8988T (cell line): ENCODE measurements around the gene GIPR.
"Not testable (repeated sequence)": the region's sequence is repeated elsewhere in the genome, so short reads cannot be mapped to it uniquely, and the experiment has no call there.

Experiments
- DNase-seq: peaks from one replicate; pipeline ENCODE4 v3.0.0; 2011

GIPR gene

GRCh38 chr19:45692187-45693105 is 24.4 kb downstream of the GIPR start, which contains the start of gene QPCTL:
QPCTL (plus strand) TSS chr19:45692666; CDS start chr19:45692704, 38 bp downstream.
- peak; percentile 66 for DNase-seq

GRCh38 chr19:45693106-45693788 is 25.2 kb downstream of the GIPR start:
- DNase-seq = no peak

- DNase-seq = no peak
Measured at GRCh38 chr19:45701676-45702075, 33.7 kb downstream of the GIPR start.

- DNase-seq = no peak
Measured at GRCh38 chr19:45705115-45705514, 37.1 kb downstream of the GIPR start.

DNA sequence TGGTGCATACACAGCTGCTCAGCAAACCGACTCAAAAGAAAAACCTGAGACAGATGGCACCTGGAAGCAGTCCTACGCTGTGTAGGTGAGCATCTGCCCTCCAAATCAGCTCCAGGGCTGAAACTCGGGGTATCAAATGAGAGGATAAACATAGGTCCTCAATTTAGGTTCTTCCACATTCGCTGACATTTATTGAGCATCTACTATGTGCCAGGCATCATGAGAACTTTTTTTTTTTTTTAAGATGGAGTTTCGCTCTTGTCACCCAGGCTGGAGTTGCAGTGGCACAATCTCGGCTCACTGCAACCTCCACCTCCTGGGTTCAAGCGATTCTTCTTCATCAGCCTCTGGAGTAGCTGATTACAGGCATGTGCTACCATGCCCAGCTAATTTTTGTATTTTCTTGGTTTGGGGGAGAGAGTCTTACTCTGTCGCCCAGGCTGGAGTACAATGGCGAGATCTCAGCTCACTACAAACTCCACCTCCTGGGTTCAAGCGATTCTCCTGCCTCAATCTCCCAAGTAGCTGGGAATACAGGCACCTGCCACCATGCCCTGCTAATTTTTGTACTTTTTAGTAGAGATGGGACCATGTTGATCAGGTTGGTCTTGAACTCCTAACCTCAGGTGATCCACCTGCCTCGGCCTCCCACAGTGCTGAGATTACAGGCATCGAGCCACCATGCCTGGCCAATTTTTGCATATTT is 37.8 kb downstream of the GIPR start:
- DNase-seq = no peak

DNA sequence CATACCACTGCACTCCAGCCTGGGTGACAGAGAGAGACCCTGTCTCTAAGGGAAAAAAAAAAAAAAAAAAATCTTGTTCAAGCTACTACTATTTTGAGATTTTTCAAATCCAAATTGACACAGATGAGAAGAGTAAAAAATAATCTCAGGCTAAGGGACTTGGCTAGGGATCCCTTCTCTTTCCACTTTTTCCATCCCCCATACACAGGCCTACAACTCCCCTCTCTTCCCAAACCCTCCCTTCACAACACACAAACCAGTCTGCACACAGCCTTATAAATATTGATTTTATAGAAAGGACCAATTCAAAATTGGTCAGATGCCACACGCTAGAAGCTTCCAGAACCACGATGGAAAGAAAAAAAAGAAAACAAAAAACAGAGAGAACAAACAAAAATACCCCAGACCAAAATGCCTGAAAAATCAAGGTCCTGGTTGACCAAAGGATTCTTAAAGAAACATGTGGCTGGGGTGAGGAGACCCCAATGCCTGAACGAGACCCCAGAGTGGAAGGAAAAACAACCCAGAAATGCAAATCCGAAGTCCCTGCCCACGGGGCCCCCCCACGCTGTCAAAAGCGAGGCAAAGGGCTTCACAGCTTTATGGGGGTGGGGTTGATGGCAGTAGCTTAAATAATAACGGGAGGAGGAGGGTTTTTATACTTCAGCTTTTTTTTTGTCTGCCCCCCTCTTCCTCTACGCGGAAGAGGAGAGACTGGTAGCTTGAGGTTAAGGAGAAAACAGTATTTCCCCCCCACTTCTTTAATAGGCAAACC is 42.5 kb downstream of the GIPR start:
- no peak for DNase-seq

DNA sequence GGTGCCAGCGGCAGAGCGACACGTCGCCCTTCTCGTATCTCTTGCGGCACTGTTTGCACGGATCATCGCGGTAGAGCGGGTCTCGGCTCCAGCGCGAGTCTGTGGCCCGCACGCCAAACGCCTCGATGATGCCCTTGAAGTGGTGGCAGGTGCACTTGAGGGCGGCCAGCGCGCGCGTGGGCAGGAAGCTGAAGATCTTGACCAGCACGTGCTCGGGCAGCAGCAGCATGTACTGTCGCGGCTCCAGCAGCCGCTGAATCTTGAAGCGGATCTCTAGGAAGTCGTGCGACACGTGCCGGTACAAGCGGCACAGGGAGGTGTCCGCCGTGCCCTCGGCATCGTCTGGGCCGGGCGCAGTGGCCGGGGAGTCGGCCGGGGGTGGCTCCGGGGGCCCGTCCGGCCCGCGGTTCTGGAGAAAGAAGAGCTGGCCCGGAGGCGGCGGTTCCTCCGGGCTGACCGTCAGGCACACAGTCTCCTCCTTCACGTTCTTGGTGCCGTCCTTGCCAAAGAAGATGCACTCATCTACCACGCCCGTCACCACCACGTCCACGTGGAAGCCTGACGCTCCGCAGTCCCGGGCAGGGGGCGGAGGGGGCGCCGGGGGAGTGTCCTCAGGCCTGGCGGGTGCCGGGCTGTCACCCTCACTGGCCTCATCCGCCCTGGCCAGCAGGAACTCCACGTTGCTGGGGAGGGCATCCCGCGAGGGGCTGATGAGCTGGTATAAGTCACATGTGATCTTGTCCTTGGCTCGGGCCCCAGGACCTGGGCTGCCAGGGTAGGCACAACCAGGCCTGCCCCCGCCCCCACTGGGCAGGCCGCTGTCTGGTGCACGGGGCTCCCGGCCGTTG is 44.1 kb downstream of the GIPR start:
- DNase-seq = no peak

- no peak for DNase-seq
Measured at GRCh38 chr19:45712699-45713067, 44.7 kb downstream of the GIPR start.

GRCh38 chr19:45713141-45713540 is 45.1 kb downstream of the GIPR start:
- no peak for DNase-seq

DNA sequence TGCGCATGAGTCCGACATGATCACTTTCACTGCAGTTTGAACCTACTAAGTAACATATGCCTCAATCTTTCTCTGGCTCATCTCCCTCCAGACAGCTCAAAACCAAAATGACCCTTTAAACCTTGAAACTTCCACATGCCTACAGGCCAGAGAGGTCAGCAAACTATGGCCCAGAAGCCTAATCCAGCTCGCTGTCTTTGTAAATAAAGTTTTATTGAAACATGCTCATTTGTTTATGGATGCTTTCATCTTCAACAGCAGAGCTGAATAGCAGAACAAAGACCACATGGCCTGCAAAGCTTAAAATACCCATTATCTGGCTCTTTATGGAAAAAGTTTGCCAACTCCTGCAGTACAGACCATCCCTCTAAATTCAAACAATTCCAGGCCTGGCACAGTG is 47.1 kb downstream of the GIPR start:
- no peak for DNase-seq

DNA sequence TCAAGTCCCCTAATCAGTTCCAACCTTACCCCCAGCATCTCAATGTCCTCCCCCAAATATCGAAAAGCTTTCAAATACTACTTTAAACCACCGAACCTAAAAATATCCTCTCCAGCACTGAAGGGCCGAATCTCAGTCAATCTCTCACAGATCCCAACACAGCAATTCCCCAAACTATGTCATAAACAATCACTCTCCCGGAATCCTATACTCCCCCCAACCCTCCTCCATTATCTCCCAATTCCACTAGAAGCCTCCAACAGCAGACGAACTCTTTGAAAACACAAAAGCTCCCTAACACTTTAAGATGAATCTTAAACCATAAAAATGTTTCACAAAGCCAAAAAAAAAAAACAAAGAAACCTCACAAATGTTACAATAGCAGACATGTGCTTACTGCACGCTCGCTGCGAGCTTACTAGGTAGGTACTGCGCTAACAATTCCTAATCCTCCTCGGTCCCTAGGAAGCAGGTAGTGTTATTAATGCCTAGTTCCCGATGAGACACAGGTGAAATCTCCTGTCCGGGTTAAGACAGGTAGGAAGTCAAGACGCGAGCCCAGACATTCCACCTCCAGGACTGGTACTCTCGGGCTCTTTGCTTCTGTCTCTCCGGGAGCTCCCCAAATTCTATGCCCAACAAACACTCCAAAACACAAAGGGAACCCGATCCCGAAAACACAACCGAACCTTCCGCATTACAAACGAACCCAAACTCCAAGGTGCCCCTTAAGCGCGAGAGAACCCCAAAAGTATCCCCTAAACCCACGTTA is 48.5 kb downstream of the GIPR start:
- DNase-seq = no peak

DNA sequence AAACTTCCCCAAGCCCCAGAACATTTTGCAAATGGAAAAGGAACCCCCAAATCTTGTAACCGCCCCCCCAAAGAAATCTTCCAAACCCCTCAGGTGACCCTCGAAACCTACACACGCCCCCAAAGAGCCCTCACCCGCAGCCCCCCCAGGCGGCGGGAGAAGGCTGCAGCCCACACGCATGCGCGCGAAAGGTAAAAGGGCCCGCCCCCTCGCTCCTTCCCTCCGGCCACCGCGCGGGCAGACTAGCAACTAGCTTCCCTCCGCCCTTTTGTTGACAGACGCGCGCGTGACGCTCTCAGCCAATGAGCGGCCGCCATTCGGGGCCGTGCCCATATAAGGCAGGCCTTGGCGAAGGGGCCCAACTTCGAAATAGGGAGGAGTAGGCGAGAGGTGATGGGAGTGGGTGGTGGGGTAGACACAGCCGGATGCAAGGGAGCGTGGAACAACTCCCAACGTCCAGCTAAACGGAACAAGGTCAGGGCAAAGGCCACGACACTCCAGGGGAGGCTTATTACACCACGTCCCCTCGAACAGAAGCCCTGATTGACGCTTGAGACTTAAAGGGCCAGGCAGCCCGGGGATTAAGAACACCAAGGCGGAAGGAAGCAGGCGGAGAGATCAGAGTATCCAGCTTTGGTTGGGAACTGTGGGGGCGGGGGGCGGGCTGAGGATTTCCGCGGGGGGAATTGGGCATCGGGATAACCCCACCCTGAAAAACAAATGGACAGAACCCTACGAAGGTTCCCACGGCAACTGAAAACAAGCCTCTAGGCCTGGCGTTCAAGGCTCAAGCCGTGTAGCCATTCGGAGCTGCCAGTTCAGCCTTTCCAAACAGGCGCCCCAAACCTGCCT is 49.3 kb downstream of the GIPR start:
- peak; percentile 91 for DNase-seq

DNA sequence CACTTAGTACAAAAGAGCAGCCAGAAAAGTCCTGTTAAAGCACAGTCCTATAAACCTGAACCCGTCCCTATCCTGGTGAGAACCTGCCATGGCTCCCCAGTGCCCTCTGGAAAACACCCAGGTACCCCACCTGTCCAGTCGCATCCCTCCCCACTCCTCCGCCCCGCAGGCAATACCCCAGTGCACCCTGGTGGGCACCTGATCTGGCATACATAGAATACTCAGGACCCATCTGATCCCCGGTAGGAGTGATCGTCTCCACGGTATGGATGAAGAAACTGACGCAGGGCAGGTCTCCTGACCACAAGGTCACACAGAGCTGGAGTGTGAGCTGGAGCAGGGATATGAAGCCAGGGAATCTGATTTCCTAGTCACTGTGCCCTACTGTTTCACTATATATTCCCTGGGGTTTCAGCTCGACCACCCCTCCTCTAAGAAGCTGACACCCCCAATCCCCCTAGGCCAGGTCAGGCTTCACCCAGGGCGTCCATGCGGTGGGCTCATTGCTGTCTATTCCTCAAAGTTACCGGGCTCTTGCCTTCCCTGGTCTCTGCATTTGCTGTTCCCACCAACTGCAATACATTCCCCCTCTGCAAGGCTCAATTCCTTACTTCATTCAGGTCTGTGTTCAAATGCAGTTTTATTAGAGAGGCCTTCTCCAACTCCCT is 50.1 kb downstream of the GIPR start:
- DNase-seq = no peak

- DNase-seq = not testable (repeated sequence)
Measured at GRCh38 chr19:45720065-45720464, 52.0 kb downstream of the GIPR start.

DNA sequence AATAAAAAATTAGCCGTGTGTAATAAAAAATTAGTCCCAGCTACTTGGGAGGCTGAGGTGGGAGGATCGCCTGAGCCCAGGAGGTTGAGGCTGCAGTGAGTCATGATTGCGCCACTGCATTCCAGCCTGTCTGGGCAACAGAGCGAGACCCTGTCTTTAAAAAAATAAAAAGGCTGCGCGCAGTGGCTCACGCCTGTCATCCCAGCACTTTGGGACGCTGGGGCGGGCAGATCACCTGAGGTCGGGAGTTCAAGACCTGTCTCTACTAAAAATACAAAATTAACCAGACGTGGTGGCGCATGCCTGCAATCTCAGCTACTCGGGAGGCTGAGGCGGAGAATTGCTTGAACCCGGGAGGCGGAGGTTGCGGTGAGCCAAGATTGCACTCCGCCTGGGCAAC is 60.7 kb downstream of the GIPR start:
- not testable (repeated sequence) for DNase-seq

GRCh38 chr19:45729800-45730290 is 61.8 kb downstream of the GIPR start:
- DNase-seq = no peak

- DNase-seq = peak; percentile 76
Measured at GRCh38 chr19:45730368-45731288, 62.6 kb downstream of the GIPR start, which contains the start of gene FBXO46. FBXO46 (minus strand) TSS chr19:45730896; CDS start chr19:45713495, 17,401 bp downstream.
